Psoas muscle (tissue), 8 donors: ENCODE results near the gene ZNF496. TPM values are rescaled to one million over a fixed set of nuclear protein-coding genes. Genes with fewer than 3 reads are reported as not detected.

Experiments used
- ATAC-seq, 4 donors: fragments of 200-7000 bp; cut with Tn5 transposase; one replicate each; pipeline ENCODE4 v1.9.1; 2020; ENCODE audit warnings: moderate library complexity in 3 of 4, mild to moderate bottlenecking in 2 of 4
- DNase-seq, 2 donors: peaks; one replicate each; pipeline ENCODE4 v3.0.0-alpha.2; 2020
- H3K27ac ChIP-seq: fragments of 200-600 bp; one replicate; pipeline ENCODE4 v1.8.0; 2022
- H3K27me3 ChIP-seq, 3 donors: fragments of 200-600 bp in 1 of 3; one replicate each; pipeline versions ENCODE4 v1.6.1 to v1.8.0; 2013 to 2022; ENCODE audit warnings: low read length in 2 of 3, mild to moderate bottlenecking in 2 of 3, moderate library complexity in 1 of 3; ENCODE audit not compliant: insufficient read depth in 3 of 3
- H3K36me3 ChIP-seq, 2 donors: fragments of 200-600 bp in 1 of 2; one replicate each; pipeline versions ENCODE4 v1.6.1 to v1.8.0; 2013 to 2022; ENCODE audit warnings: low read depth in 1 of 2, mild to moderate bottlenecking in 1 of 2, moderate library complexity in 1 of 2; ENCODE audit not compliant: insufficient read depth in 1 of 2
- H3K4me1 ChIP-seq: fragments of 200-600 bp; one replicate; pipeline ENCODE4 v1.8.0; 2022
- H3K4me3 ChIP-seq: fragments of 200-600 bp; one replicate; pipeline ENCODE4 v1.8.0; 2022; ENCODE audit warnings: mild to moderate bottlenecking
- H3K9me3 ChIP-seq: fragments of 200-600 bp; one replicate; pipeline ENCODE4 v1.8.0; 2022
- WGBS, 3 donors: extraction: QIAGEN DNeasy Blood & Tissue Kit; methylation state at CpG; one replicate each; pipeline versions ENCODE4 v1.1.6 to v1.1.7; 2013; 5-methylcytosine and 5-hydroxymethylcytosine counted together
- intact Hi-C, 2 donors: fragments of 100-400 bp; cut with DNase I; formaldehyde crosslinking; loops; one replicate each; pipeline versions ENCODE4 v1.11.0 to v1.14.2; 2022
- polyA plus RNA-seq, 3 donors: library from polyadenylated mRNA; stranded (reverse); fragments of 200-250 nt; gene quantifications; one replicate each; pipeline ENCODE4 v1.2.3, GENCODE V29; 2013
- total RNA-seq, 4 donors: library from RNA; stranded (reverse); fragmentation: NEBNext Ultra II Directional in 2 of 4; extraction: Animal tissue kit (Norgen Biotek cat#: 25700) in 2 of 4; gene quantifications; one replicate each; pipeline versions ENCODE4 v1.2.1 to v1.2.4, GENCODE V29; 2021 to 2023
- TF ChIP-seq, protein P1 (sequence below): fragments of 200-600 bp; IDR thresholded peaks from one replicate; pipeline ENCODE4 v1.8.0; 2022; ENCODE audit warnings: antibody characterized with exemption
- donor health status: healthy with polysubstance abuse.
- donor health status: DM: no; HTN: no; CAD: no; lungs with moderate emphysema.
- donor health status: Bipolar disorder and iron deficiency.
- donor health status: healthy.
- donor health status: DM: yes; HTN: yes; CAD: no.
- donor health status: DM: no; HTN: no; CAD: no.
- donor health status: DM: no; HTN: no; CAD: no.
- donor health status: DM: yes; HTN: yes; CAD: no.

Gene ZNF496
- total and polyA plus RNA-seq, 7 donors = 4.3 to 24.2 (median 19.5) TPM

DNA sequence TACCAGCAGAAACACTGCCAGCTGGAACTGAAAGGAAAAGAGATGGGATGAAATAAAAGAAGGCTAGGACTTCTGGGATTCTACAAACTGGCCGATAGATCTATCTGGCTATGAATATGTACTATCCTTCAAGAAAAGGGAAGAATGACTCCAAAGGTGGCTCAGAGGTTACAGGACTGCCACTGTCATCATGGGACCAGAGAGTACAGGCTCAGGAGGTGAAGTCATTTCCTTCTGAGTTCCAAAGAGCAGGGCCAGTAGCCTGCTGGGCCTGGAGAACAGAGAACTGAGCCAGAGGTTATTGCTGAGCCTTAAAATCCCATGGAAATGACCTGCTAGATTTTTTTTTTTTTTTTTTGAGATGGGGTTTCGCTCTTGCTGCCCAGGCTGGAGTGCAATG is 27.6 kb downstream of the ZNF496 start:
- TF ChIP-seq, protein P1, sequence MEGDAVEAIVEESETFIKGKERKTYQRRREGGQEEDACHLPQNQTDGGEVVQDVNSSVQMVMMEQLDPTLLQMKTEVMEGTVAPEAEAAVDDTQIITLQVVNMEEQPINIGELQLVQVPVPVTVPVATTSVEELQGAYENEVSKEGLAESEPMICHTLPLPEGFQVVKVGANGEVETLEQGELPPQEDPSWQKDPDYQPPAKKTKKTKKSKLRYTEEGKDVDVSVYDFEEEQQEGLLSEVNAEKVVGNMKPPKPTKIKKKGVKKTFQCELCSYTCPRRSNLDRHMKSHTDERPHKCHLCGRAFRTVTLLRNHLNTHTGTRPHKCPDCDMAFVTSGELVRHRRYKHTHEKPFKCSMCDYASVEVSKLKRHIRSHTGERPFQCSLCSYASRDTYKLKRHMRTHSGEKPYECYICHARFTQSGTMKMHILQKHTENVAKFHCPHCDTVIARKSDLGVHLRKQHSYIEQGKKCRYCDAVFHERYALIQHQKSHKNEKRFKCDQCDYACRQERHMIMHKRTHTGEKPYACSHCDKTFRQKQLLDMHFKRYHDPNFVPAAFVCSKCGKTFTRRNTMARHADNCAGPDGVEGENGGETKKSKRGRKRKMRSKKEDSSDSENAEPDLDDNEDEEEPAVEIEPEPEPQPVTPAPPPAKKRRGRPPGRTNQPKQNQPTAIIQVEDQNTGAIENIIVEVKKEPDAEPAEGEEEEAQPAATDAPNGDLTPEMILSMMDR = no peak
- Histone ChIP-seq H3K27ac (no peak overlapping the region), H3K4me3 (no peak overlapping the region), H3K4me1 (no peaks in the 10 kb centered on the region), H3K36me3 (peaks cover 7 to 93% of the 10 kb centered on the region in 2 donors), H3K9me3 (no peaks in the 10 kb centered on the region), H3K27me3 (no peaks in the 10 kb centered on the region)
- intact Hi-C loops = no loop called here
- ATAC-seq (no peak), DNase-seq (no peak)
- WGBS, 3 donors = 61 to 76% (median 72%) methylated on average over 2 of the region's 2 CpGs

DNA sequence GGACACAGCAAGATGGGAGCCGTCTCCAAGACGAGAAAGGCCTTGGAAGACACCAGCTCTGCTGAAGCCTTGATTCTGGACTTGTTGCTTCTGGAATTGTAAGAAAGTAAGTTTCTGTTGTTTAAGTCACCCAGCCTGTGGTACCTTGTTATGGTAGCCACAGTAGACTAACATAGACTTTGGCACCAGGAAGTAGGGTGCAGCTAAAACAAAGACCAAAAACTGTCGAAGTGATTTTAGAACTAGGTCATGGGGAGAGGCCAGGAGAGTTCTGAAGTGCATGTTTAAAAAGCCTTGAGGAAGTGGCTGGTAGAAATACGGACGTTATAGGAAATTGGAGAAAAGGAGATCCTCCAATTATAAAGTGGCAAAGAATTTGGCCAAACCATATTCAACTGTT is 28.5 kb downstream of the ZNF496 start:
- peaks cover 7 to 85% of the 10 kb centered on the region in 2 donors for H3K36me3 ChIP-seq
- DNase-seq = no peak
- WGBS, 3 donors = 51 to 89% (median 57%) methylated on average over 5 of the region's 5 CpGs
- intact Hi-C loops = no loop called here
- no peak for ATAC-seq
- H3K4me3 ChIP-seq = no peak overlapping the region
- no peaks in the 10 kb centered on the region for H3K9me3 ChIP-seq
- TF ChIP-seq, protein P1 = no peak
- no peak overlapping the region for H3K27ac ChIP-seq
- no peaks in the 10 kb centered on the region for H3K27me3 ChIP-seq
- no peaks in the 10 kb centered on the region for H3K4me1 ChIP-seq

DNA sequence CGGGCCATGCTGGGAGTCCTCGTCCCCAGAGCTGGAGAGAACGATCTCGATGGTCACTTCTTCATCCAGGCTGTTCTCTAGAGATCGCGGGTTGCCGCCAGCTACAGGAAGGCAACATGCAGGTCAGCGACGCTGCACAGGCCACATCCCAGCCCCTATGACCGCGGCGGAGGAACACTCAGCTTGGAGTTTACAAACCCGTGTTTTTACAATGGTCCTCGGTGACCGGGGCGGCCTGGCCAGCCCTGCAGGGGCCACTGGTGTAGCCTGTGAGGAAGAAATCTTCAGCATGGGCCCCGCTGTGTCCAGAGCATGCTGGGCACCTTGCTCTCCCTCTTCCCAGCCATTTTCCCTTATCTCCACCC is 30.5 kb downstream of the ZNF496 start:
- TF ChIP-seq, protein P1 = no peak
- WGBS, 3 donors = 96% methylated on average over 15 to 17 of the region's 17 CpGs
- ATAC-seq (no peak), DNase-seq (no peak)
- Histone ChIP-seq H3K4me3 (no peak overlapping the region), H3K27ac (no peak overlapping the region), H3K4me1 (no peaks in the 10 kb centered on the region), H3K27me3 (no peaks in the 10 kb centered on the region), H3K36me3 (peaks cover 2 to 64% of the 10 kb centered on the region in 2 donors), H3K9me3 (no peaks in the 10 kb centered on the region)
- intact Hi-C loops = no loop called here

DNA sequence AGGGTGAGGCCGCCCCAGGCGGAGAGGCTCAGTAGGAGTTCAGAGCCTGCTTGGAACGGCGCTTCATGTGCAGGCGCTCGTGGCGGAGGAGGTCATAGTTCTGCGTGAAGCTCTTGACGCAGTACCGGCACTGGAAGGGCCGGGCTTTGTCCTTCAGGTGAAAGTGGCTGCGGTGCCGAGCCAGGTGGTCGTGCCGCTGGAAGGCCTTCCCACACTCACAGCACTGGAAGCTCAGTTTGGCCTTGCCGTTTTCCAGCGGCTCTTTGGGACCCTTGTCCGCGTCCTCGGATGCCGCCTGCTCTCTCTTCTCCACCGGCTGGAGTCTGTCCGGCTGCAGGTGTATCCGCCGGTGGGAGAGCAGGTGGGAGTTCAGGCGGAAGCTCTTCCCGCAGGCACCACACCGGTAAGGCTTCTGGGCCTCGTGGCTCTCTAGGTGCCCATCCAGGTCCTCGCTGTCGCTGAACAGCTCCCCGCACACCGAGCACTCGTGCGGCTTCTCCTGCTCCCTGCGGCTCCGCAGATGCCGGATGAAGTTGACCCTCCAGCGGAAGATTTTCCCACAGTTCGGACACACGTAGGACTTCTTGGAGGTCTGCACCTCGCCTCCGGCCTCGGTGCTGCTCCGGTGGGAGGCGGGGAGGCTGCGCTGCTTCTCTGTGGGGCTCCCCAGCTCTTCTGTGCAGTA is 31.0 kb downstream of the ZNF496 start:
- peaks cover 2 to 59% of the 10 kb centered on the region in 2 donors for H3K36me3 ChIP-seq
- intact Hi-C loops = no loop called here
- no peaks in the 10 kb centered on the region for H3K9me3 ChIP-seq
- whole genome bisulfite sequencing, 3 donors = 97 to 98% (median 98%) methylated on average over 47 of the region's 47 CpGs
- H3K27me3 ChIP-seq = no peaks in the 10 kb centered on the region
- TF ChIP-seq, protein P1 = no peak
- no peak for ATAC-seq
- DNase-seq = no peak
- H3K4me3 ChIP-seq = no peak overlapping the region
- H3K27ac ChIP-seq = no peak overlapping the region
- no peaks in the 10 kb centered on the region for H3K4me1 ChIP-seq
